Neutrophil (primary cell): ENCODE results near the gene NSUN7.

ENCODE experiments used
- H3K27ac ChIP-seq: fragments of 200-600 bp; sonication (generic); 2 replicates; pipeline ENCODE4 v1.5.1; 2016; ENCODE audit warnings: mild to moderate bottlenecking, moderate library complexity
- H3K27me3 ChIP-seq: fragments of 200-600 bp; sonication (generic); 2 replicates; pipeline ENCODE4 v1.6.0; 2016; ENCODE audit warnings: mild to moderate bottlenecking
- H3K36me3 ChIP-seq: fragments of 200-600 bp; sonication (generic); 2 replicates; pipeline ENCODE4 v1.5.1; 2017
- H3K4me1 ChIP-seq, 2 experiments: fragments of 200-600 bp in 1 of 2; sonication (generic) in 1 of 2; 1 replicate in 1 of 2; 2 replicates in 1 of 2; pipeline versions ENCODE4 v1.5.1 to v1.6.1; 2013 to 2016; ENCODE audit warnings: low read depth in 1 of 2, low read length in 1 of 2, mild to moderate bottlenecking in 1 of 2, moderate library complexity in 1 of 2; ENCODE audit not compliant: control insufficient read depth in 1 of 2, insufficient read depth in 1 of 2
- H3K4me3 ChIP-seq, 2 experiments: fragments of 200-600 bp in 1 of 2; sonication (generic) in 1 of 2; 1 replicate in 1 of 2; 2 replicates in 1 of 2; pipeline ENCODE4 v1.5.1; 2013 to 2016; ENCODE audit warnings: low read depth in 1 of 2, low read length in 1 of 2, mild to moderate bottlenecking in 1 of 2, moderate library complexity in 1 of 2
- H3K9me3 ChIP-seq: fragments of 200-600 bp; sonication (generic); 2 replicates; pipeline ENCODE4 v1.5.1; 2016
- CTCF ChIP-seq: fragments of 200-600 bp; sonication (generic); IDR thresholded peaks from 2 replicates; pipeline ENCODE4 v1.5.1; 2016; ENCODE audit warnings: antibody characterized with exemption

Gene NSUN7

GRCh38 chr4:40745285-40745984 lies 4.3 kb upstream of the NSUN7 start:
- H3K36me3 ChIP-seq: no peaks in the 10 kb centered on the region
- peaks cover 9% of the 10 kb centered on the region for H3K27me3 ChIP-seq
- TF ChIP-seq CTCF: no peak
- H3K4me3 ChIP-seq: no peak overlapping the region
- no peak overlapping the region for H3K27ac ChIP-seq
- H3K9me3 ChIP-seq: no peaks in the 10 kb centered on the region
- H3K4me1 ChIP-seq: peaks cover 3 to 5% of the 10 kb centered on the region in 2 experiments

GRCh38 chr4:40747207-40747835 lies 2.4 kb upstream of the NSUN7 start:
- H3K27me3 ChIP-seq: peaks cover 21% of the 10 kb centered on the region
- no peaks in the 10 kb centered on the region for H3K36me3 ChIP-seq
- no peak overlapping the region for H3K4me3 ChIP-seq
- no peaks in the 10 kb centered on the region for H3K9me3 ChIP-seq
- no peak overlapping the region for H3K27ac ChIP-seq
- TF ChIP-seq CTCF: no peak
- H3K4me1 ChIP-seq: peaks cover 18 to 19% of the 10 kb centered on the region in 2 experiments

- no peak for TF ChIP-seq CTCF
These were observed 905 bp downstream of the NSUN7 start for GRCh38 chr4:40750461-40751258.

GRCh38 chr4:40755616-40756015 lies 5.9 kb downstream of the NSUN7 start:
- TF ChIP-seq CTCF: no peak
- no peaks in the 10 kb centered on the region for H3K36me3 ChIP-seq
- peaks cover 12 to 15% of the 10 kb centered on the region in 2 experiments for H3K4me1 ChIP-seq
- no peak overlapping the region for H3K27ac ChIP-seq
- H3K9me3 ChIP-seq: no peaks in the 10 kb centered on the region
- H3K27me3 ChIP-seq: peaks cover 11% of the 10 kb centered on the region
- H3K4me3 ChIP-seq: no peak overlapping the region

More at GRCh38 chr4:40750461-40751258, 905 bp downstream of the NSUN7 start:
- Histone ChIP-seq H3K9me3 (no peaks in the 10 kb centered on the region), H3K4me3 (peak overlapping the region; percentile 84 to 87), H3K4me1 (peaks cover 18 to 19% of the 10 kb centered on the region in 2 experiments), H3K27ac (peak overlapping the region; percentile 65), H3K36me3 (no peaks in the 10 kb centered on the region), H3K27me3 (peaks cover 21% of the 10 kb centered on the region)

DNA sequence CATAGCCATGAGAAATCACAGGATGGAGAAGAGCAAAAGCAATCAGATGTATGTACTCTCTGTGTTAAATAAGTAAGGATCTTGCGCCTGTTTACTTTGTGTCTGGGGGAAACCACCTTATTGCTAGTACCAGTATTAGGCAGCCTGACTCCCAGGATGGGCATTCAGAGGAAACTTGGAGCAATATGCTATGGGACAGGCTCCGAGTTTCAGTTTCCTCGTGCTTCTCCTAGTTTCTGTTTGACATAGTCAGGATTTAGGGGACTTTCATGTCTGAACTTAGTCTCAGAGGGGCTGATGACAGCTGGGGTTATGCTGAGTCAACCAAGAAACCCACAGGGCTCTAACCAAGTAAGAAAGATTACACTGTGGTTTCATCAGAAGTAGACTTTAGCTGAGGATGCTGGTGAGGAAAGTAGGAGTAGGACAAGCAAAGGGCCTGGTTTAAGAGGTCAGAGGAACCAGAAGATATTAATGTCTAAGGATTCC lies 13.5 kb downstream of the NSUN7 start:
- H3K4me3 ChIP-seq: no peak overlapping the region
- H3K9me3 ChIP-seq: no peaks in the 10 kb centered on the region
- H3K36me3 ChIP-seq: no peaks in the 10 kb centered on the region
- H3K4me1 ChIP-seq: peaks cover 8 to 10% of the 10 kb centered on the region in 2 experiments
- no peak for TF ChIP-seq CTCF
- no peaks in the 10 kb centered on the region for H3K27me3 ChIP-seq
- H3K27ac ChIP-seq: no peak overlapping the region
